Stimulated activated naive CD4-positive, alpha-beta T cell treated with Interleukin-2 at 50 U/mL for 16 hours (primary cell): ENCODE data around the gene SLC22A3.

Experiments used
- DNase-seq: peaks from one replicate; lab custom pipeline; 2025; lab: John Stamatoyannopoulos, UW

Gene SLC22A3

GRCh38 chr6:160418370-160418769 lies 70.2 kb downstream of the SLC22A3 start:
- DNase-seq: no peak

- DNase-seq: no peak
Measured at GRCh38 chr6:160419488-160419887, 71.3 kb downstream of the SLC22A3 start.

- no peak for DNase-seq
Measured at GRCh38 chr6:160420253-160420968, 72.2 kb downstream of the SLC22A3 start.

DNA sequence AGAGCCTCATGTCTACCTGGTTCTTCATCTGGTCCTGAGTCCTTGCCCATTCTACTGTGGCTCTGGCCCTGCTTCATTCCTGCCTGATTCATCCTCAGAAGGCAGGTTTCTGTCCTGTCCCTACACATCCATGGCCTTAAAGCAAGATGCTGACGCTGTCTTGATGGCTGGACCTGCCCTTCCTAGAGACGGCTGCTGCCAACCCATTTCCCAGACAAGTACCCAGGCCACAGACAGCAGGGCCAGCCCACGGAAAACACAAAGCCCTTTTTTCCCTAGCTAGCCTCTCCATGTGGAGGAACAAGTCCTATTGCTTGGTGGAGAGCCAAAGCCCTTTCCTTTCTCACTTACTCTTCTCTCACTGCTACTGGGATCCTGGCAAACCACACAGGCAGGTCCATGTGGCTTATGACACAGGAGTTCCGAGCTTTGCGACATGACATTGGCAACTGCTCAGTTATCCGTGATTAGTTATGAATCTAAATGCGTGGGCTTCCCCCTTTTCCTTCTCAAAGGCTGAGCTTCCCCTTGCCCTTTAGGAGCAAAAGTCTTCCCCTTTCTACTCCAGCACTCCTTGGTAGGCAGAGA lies 72.9 kb downstream of the SLC22A3 start:
- no peak for DNase-seq

DNA sequence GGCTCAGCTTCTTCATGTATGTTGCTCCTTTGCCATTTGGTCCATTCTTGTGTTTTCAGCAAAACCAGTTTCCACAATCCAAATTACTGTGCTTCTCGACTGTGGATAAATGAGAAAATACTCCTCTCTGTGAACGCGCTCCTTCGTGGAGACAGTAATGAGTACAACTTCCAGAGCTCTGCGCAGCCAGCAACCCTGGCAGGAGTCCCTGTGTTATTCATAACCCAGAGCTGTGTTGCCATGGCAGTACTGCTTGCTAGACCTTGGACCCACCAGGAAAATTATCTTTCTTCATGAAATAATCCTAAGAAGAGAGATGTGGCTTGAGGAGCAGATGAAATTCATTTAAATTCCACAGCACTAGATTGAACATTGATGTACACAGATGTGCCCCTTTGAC lies 73.7 kb downstream of the SLC22A3 start:
- no peak for DNase-seq

DNA sequence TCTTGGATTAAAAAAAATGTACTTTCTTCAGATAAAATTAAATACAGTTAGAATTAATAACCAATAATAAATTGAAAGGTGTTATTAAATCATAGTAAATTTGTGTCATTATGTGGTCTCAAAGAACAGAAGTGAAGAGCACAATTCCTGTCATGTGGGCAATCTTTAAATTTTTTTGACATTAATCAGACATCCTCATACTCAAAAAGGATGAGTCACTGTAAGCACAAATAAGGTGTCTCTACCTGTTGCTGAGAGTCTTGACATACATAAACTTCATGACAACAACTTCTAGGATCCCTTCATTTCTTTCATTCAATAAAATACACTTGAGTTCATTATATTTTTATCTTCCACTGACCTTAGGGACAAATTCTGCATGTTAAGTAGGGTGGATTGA lies 76.1 kb downstream of the SLC22A3 start:
- DNase-seq: no peak

- no peak for DNase-seq
Measured at GRCh38 chr6:160426136-160426535, 78.0 kb downstream of the SLC22A3 start.

- DNase-seq: no peak
Measured at GRCh38 chr6:160427312-160428068, 79.3 kb downstream of the SLC22A3 start.

- DNase-seq: no peak
Measured at GRCh38 chr6:160428069-160428430, 79.9 kb downstream of the SLC22A3 start.

DNA sequence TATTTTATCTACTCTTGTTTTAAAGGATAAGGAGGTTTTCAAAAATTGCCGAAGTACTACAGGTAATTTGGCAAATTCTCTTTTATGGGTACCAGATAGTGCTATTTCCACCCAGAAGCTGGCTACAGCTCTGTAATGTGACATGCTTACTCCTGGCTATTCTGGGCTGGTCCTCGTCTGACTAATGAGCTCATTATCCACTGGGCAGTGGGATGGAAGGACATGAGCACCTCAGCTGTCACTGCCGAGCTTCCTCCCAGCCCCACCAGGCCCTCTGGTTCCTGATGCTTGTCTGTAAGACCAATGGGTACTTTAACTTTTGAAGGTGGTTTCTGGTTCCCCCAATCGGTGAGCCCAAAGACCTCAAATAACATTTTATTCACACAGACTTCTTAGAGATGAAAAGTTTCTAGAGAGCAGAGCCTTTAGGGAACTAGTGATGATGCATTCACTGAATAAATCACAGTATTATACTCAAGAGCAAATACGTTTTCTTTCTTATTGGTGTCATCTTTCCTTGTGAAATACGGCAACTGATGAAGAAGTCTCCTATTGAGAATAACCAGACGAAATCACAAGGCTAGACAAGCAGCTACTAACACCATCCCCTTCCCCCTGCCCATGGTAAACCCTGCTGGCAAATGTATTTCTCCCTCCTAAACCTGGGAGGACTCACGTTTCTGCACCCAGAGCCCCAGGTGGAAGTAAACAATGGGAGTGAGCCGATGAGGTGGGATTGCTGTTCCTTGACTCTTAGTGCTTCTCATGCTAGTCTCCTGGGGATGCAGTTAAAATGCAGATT lies 80.8 kb downstream of the SLC22A3 start:
- no peak for DNase-seq

GRCh38 chr6:160429620-160429895 lies 81.4 kb downstream of the SLC22A3 start:
- no peak for DNase-seq

GRCh38 chr6:160430203-160430602 lies 82.0 kb downstream of the SLC22A3 start:
- no peak for DNase-seq

DNA sequence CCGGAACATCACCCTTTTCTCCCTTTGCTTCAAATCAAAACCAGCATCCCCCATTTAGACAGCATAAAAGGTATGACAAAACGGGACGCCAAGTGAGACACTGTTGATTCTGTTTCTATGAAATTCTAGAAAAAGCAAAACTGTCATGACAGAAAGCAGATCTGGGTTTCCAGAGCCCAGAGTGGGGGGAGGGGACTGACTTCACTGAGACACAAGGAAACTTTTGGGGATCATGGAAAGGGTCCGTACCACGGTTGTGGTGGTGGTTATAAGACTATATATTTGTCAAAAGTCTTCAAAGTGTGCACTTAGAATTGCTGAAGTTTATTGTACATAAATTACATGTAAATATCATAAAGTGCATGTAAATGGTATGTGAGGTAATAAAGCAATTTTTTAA lies 82.6 kb downstream of the SLC22A3 start:
- no peak for DNase-seq

- DNase-seq: no peak
Measured at GRCh38 chr6:160431226-160431625, 83.0 kb downstream of the SLC22A3 start.

GRCh38 chr6:160431791-160432404 lies 83.7 kb downstream of the SLC22A3 start:
- DNase-seq: no peak

GRCh38 chr6:160435935-160436334 lies 87.8 kb downstream of the SLC22A3 start:
- no peak for DNase-seq

DNA sequence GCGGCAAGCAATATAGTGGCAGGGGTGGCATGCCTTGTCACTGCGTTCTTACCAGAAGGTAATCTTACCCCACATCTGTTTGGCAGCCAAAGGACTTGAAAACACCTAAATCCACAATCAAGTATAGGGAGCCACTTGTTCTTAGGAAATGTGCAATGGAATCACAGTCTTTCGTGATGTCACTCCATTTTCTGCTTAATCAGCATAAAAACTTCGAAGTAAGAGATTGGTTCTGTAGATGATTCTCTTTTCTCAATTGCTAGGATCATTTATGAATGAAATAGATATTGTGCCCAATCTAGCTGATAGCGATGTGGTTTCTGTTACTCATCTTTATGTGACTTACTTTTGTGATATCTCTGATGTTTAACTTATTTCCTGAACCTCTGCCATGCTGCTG lies 89.0 kb downstream of the SLC22A3 start:
- no peak for DNase-seq

DNA sequence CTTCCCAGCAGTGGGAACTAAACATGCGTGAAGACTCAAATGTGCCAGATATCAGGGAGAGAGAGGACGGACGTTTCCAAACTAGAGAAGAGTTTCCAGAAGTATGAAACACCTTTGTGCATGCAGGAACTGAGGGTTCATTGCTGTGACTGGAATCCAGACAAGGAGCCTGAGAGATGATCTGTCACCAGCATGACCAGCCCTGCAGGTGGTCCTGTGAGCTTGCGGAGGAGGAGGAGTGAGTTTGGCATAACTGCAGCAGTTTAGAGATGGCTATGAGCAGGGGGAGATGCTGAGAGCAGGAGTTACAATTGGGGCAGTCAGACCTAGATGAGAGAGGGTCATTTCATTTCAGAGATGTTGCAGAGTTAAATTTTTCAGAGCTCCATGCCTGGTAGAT lies 89.6 kb downstream of the SLC22A3 start:
- DNase-seq: no peak

DNA sequence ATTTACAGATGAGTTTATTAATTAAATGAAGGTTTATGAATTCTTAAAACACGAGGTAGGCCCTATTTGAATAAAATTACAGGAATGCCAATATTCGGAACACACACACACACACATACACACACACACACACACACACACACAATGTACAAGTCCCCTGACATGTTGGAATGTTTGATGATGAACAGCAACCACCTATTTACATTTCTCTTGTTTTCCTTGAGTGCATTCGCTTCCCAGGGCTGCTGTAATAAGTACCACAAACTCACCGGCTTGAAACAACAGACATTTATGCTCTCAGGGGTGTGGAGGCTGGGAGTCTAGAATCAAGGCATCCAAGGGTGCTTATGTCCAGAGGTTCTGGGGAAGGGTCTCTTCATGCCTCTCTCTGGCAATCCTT lies 90.3 kb downstream of the SLC22A3 start:
- no peak for DNase-seq

DNA sequence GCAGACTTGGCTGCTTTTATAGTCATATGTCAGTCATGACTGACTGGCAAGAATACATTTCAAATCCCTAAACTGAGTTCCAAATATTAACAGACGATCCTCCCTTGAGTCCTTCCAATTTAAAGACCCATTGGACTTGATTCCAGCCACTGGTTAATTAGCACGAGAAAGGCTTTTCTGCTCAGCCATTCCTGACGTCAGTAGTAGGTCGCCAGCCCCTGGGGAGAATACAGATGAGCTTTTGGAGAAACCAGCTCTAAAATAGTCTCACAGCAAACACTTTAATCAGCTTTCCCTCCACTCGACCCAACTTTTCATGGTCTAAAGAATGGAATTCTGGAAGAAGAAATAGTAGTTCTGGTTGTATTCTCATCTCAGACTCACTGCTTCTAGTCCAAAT lies 91.6 kb downstream of the SLC22A3 start:
- no peak for DNase-seq

GRCh38 chr6:160442151-160442550 lies 94.0 kb downstream of the SLC22A3 start:
- no peak for DNase-seq

DNA sequence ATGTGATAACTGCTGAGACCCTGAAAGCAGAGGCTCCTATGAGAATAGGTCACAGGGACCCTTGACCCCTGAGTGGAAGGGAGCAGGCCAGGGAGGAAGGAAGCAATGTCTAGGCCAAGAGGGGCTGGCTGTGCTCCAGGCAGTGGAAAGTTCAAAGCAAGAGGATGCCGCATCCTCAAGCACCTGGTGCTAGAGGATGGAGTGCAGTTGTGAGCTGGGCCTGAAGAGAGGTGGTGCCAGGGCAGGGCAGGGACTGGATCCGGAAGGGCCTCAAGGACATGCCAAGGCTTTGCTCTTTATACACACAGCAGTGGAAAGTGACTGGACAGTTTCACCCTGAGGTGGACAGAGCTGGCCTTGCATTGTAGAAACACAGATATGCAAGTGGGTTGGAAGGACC lies 97.0 kb downstream of the SLC22A3 start:
- no peak for DNase-seq
